Measurements from ENCODE around the gene KLK15.

- TF ChIP-seq RARB (CRISPR knock-in tag; IDR thresholded peaks at IDR 0.05) (no peak), TSHZ2 (CRISPR knock-in tag; IDR thresholded peaks at IDR 0.05) (no peak), ARNTL (CRISPR knock-in tag; IDR thresholded peaks at IDR 0.05; ENCODE audit: borderline replicate concordance, low read depth) (no peak), SNAI2 (CRISPR knock-in tag; IDR thresholded peaks at IDR 0.05) (no peak), GLIS3 (CRISPR knock-in tag; IDR thresholded peaks at IDR 0.05) (no peak)
These were observed 45.5 kb upstream of the KLK15 start for GRCh38 chr19:50878851-50879250.
